ENCODE results near the gene VWA3B.

GRCh38 chr2:98219152-98219551 is 132.2 kb downstream of the VWA3B start:
- no peak for TF ChIP-seq YY1 (IDR thresholded peaks at IDR 0.05; ENCODE audit: insufficient read depth, insufficient read length)
- no peak for TF ChIP-seq ZNF274 (IDR thresholded peaks at IDR 0.05; ENCODE audit: low read depth, low read length)

All from NT2/D1 (cell line).